A549 (cell line): ENCODE data around the gene KCP. TPM values are rescaled to one million over a fixed set of nuclear protein-coding genes. Genes with fewer than 3 reads are reported as not detected.

Source experiments
- ATAC-seq, 2 experiments: fragments of 200-7000 bp in 1 of 2; fragments of >200 bp in 1 of 2; cut with Nextera tagmentation in 1 of 2; cut with Tn5 transposase in 1 of 2; 3 replicates each; pipeline versions ENCODE4 v1.8.0 to v1.9.1; 2018 to 2020; ENCODE audit warnings: mild to moderate bottlenecking in 1 of 2, moderate library complexity in 1 of 2
- CTCF ChIA-PET: fragments of 300-600 bp; sonication (Branson Sonifier 250); formaldehyde crosslinking; extraction: SDS; loops from one replicate; lab custom pipeline; 2021; ENCODE audit warnings: antibody characterized with exemption, inconsistent platforms; lab: Yijun Ruan, JAX
- POLR2A ChIA-PET: fragments of 350-600 bp; formaldehyde crosslinking; extraction: SDS; loops from one replicate; lab custom pipeline; 2021; ENCODE audit warnings: antibody characterized with exemption, inconsistent platforms; lab: Yijun Ruan, JAX
- DNase-seq, 2 experiments: peaks; one replicate each; pipeline versions ENCODE4 v3.0.0 to v3.0.0-alpha.2; 2011 to 2016; ENCODE audit warnings: low read depth in 1 of 2, low spot score in 1 of 2
- FAIRE-seq: peaks from 2 replicates; lab custom pipeline; 2011; peaks lifted over from hg19 to GRCh38; lab: Jason Lieb, UNC
- H3K27ac ChIP-seq, 2 experiments: fragments of >200 bp; sonication (Bioruptor Twin); formaldehyde crosslinking; 3 replicates each; pipeline ENCODE4 v1.5.1; 2016 to 2017
- H3K4me1 ChIP-seq: fragments of >200 bp; sonication (Bioruptor Twin); formaldehyde crosslinking; 3 replicates; pipeline ENCODE4 v1.6.1; 2016
- H3K4me2 ChIP-seq: fragments of >200 bp; sonication (Bioruptor Twin); formaldehyde crosslinking; 3 replicates; pipeline ENCODE4 v1.6.1; 2016
- H3K4me3 ChIP-seq: fragments of >200 bp; sonication (Bioruptor Twin); formaldehyde crosslinking; 3 replicates; pipeline ENCODE4 v1.5.1; 2016
- H3K9me3 ChIP-seq: fragments of >200 bp; sonication (Bioruptor Twin); formaldehyde crosslinking; 3 replicates; pipeline ENCODE4 v1.6.1; 2016
- CBX8 ChIP-seq: fragments of 200-600 bp; sonication (generic); IDR thresholded peaks from 2 replicates; pipeline ENCODE4 v1.6.1; 2016
- CEBPB ChIP-seq, 2 experiments: fragments of >200 bp in 1 of 2; sonication (Bioruptor Twin) in 1 of 2; formaldehyde crosslinking in 1 of 2; IDR thresholded peaks; 2 replicates each; pipeline ENCODE4 v1.6.1; 2012 to 2016
- EHF ChIP-seq: fragments of 250-450 bp; sonication (Bioruptor Pico); IDR thresholded peaks from 2 replicates; pipeline ENCODE4 v1.5.0; 2020; ENCODE audit warnings: mild to moderate bottlenecking
- ESRRA ChIP-seq: fragments of 150-350 bp; IDR thresholded peaks from 2 replicates; pipeline ENCODE4 v1.6.1; 2014; ENCODE audit warnings: mild to moderate bottlenecking, low read length, borderline replicate concordance
- FOXS1 ChIP-seq: fragments of 250-450 bp; sonication (Bioruptor Pico); IDR thresholded peaks from 2 replicates; pipeline ENCODE4 v1.5.0; 2020; ENCODE audit warnings: mild to moderate bottlenecking, moderate library complexity
- GATA3 ChIP-seq: IDR thresholded peaks from 2 replicates; pipeline ENCODE4 v1.6.1; 2012; ENCODE audit warnings: borderline replicate concordance
- HES2 ChIP-seq: fragments of >200 bp; sonication (Bioruptor Twin); formaldehyde crosslinking; IDR thresholded peaks from 2 replicates; pipeline ENCODE4 v1.6.1; 2016
- HMGXB4 ChIP-seq: fragments of 250-450 bp; sonication (Bioruptor Pico); IDR thresholded peaks from 2 replicates; pipeline ENCODE4 v1.5.0; 2021; ENCODE audit warnings: mild to moderate bottlenecking, moderate library complexity, borderline replicate concordance
- JUN ChIP-seq, 2 experiments: fragments of >200 bp; sonication (Bioruptor Twin); formaldehyde crosslinking; IDR thresholded peaks; 2 replicates in 1 of 2; 3 replicates in 1 of 2; pipeline ENCODE4 v1.6.1; 2016 to 2017
- KDM5A ChIP-seq: fragments of 200-600 bp; sonication (generic); IDR thresholded peaks from 2 replicates; pipeline ENCODE4 v1.6.1; 2016; ENCODE audit warnings: antibody characterized with exemption, mild to moderate bottlenecking
- MAFK ChIP-seq: fragments of 450-650 bp; IDR thresholded peaks from 2 replicates; pipeline ENCODE4 v1.6.1; 2014; ENCODE audit not compliant: partially characterized antibody
- MAZ ChIP-seq: fragments of 150-350 bp; IDR thresholded peaks from 2 replicates; pipeline ENCODE4 v1.6.1; 2014; ENCODE audit warnings: antibody characterized with exemption, low read depth, low read length, borderline replicate concordance
- NFE2L2 ChIP-seq: fragments of 150-350 bp; conservative IDR thresholded peaks from 2 replicates; pipeline ENCODE4 v1.6.1; 2014; ENCODE audit warnings: low read length
- NR3C1 ChIP-seq: fragments of >200 bp; sonication (Bioruptor Twin); formaldehyde crosslinking; IDR thresholded peaks from 3 replicates; pipeline ENCODE4 v1.6.1; 2017
- PHF8 ChIP-seq: fragments of 200-600 bp; sonication (generic); IDR thresholded peaks from 2 replicates; pipeline ENCODE4 v1.6.1; 2016; ENCODE audit warnings: low read depth, mild to moderate bottlenecking, antibody characterized with exemption, moderate library complexity, borderline replicate concordance
- POLR2A ChIP-seq: IDR thresholded peaks from 2 replicates; pipeline ENCODE4 v1.6.1; 2012; ENCODE audit warnings: mild to moderate bottlenecking, low read length
- RARB ChIP-seq: fragments of 250-450 bp; sonication (Bioruptor Pico); IDR thresholded peaks from 2 replicates; pipeline ENCODE4 v1.8.0; 2021; ENCODE audit warnings: mild to moderate bottlenecking, moderate library complexity
- RCOR1 ChIP-seq: fragments of 150-350 bp; IDR thresholded peaks from 2 replicates; pipeline ENCODE4 v1.6.1; 2014; ENCODE audit warnings: antibody characterized with exemption, low read length, low read depth
- REST ChIP-seq: fragments of 200-600 bp; sonication (generic); IDR thresholded peaks from 2 replicates; pipeline ENCODE4 v1.6.1; 2016; ENCODE audit warnings: antibody characterized with exemption, mild to moderate bottlenecking, moderate library complexity
- RFX5 ChIP-seq: fragments of 450-650 bp; IDR thresholded peaks from 2 replicates; pipeline ENCODE4 v1.7.1; 2014; ENCODE audit warnings: antibody characterized with exemption, mild to moderate bottlenecking, moderate library complexity
- ZC3H11A ChIP-seq: fragments of 450-650 bp; IDR thresholded peaks from 2 replicates; pipeline ENCODE4 v1.6.1; 2014; ENCODE audit warnings: antibody characterized with exemption, mild to moderate bottlenecking
- ZFP36 ChIP-seq: fragments of 450-650 bp; IDR thresholded peaks from 2 replicates; pipeline ENCODE4 v1.6.1; 2014; ENCODE audit warnings: borderline replicate concordance; ENCODE audit not compliant: partially characterized antibody
- ZNF302 ChIP-seq: fragments of 250-450 bp; sonication (Bioruptor Pico); IDR thresholded peaks from 2 replicates; pipeline ENCODE4 v1.9.0; 2021; ENCODE audit warnings: inconsistent platforms, mild to moderate bottlenecking, moderate library complexity
- ZSCAN20 ChIP-seq: fragments of 250-450 bp; sonication (Bioruptor Pico); IDR thresholded peaks from 2 replicates; pipeline ENCODE4 v1.8.0; 2022; ENCODE audit warnings: mild to moderate bottlenecking, moderate library complexity
- WGBS: methylation state at CpG from one replicate; pipeline ENCODE4 v1.1.6; 2017; ENCODE audit errors: missing lambda C conversion rate; 5-methylcytosine and 5-hydroxymethylcytosine counted together
- polyA plus RNA-seq, 4 experiments: library from polyadenylated mRNA; depleted of rRNA in 3 of 4; stranded (reverse); fragments of >200 nt; fragmentation: RNase III in 1 of 4; extraction: RNeasy Plus Mini Kit Qiagen cat#74134 plus additional on column Dnase treatment in 1 of 4; gene quantifications; 2 replicates in 3 of 4; 3 replicates in 1 of 4; pipeline ENCODE4 v1.2.3, GENCODE V29; 2011 to 2017

KCP gene
- polyA plus RNA-seq, 2 of the 4 experiments (the other 2 are of a cell fraction), result 0.14 TPM; not detected in 1

GRCh38 chr7:128876586-128876977 lies 33.9 kb downstream of the KCP start:
- FAIRE-seq (no peak), DNase-seq (no peak), ATAC-seq (no peak)
- Histone ChIP-seq H3K9me3 (no peaks in the 10 kb centered on the region), H3K4me2 (no peak overlapping the region), H3K27ac (no peak overlapping the region), H3K4me3 (no peak overlapping the region), H3K4me1 (no peaks in the 10 kb centered on the region)
- TF ChIP-seq NFE2L2, result no peak
- TF ChIP-seq EHF (CRISPR knock-in tag), result no peak
- TF ChIP-seq ZFP36, result no peak
- no peak for TF ChIP-seq RARB
- TF ChIP-seq ZNF302 (CRISPR knock-in tag), result no peak
- TF ChIP-seq REST, result no peak
- no peak for TF ChIP-seq RFX5
- TF ChIP-seq POLR2A, result no peak
- no peak for TF ChIP-seq HES2
- no peak for TF ChIP-seq ZC3H11A
- TF ChIP-seq ZSCAN20, result no peak
- TF ChIP-seq MAFK, result no peak
- TF ChIP-seq GATA3, result no peak
- no peak for TF ChIP-seq FOXS1 (CRISPR knock-in tag)
- no peak for TF ChIP-seq JUN (IDR thresholded peaks at IDR 0.05)
- no peak for TF ChIP-seq NR3C1
- TF ChIP-seq CBX8, result no peak
- 47% methylated on average over 2 of the region's 5 CpGs for WGBS
- CTCF ChIA-PET, result interaction anchor here (3.1 to 17.4 kb wide), 2 partner anchors 6 to 13 kb away, joined by 12 to 225 read pairs; partner anchors contain the start of gene ATP6V1F
- POLR2A ChIA-PET, result no interaction called here

GRCh38 chr7:128876127-128876526 lies 34.4 kb downstream of the KCP start:
- DNase-seq, result no peak
- TF ChIP-seq ZC3H11A, result no peak
- no peak for TF ChIP-seq RCOR1
- no peak for TF ChIP-seq KDM5A
- TF ChIP-seq GATA3, result no peak
- no peak for TF ChIP-seq ESRRA
- no peak for TF ChIP-seq MAFK
- no peak for TF ChIP-seq CEBPB (IDR thresholded peaks at IDR 0.05)
- TF ChIP-seq HMGXB4 (CRISPR knock-in tag), result no peak
- TF ChIP-seq PHF8, result no peak
- TF ChIP-seq RARB, result no peak
- TF ChIP-seq MAZ, result no peak
- no peak for TF ChIP-seq EHF (CRISPR knock-in tag)
- TF ChIP-seq CBX8, result no peak
- no peak for TF ChIP-seq REST
- TF ChIP-seq, all 56 proteins: peak for 0
- ChIA-PET CTCF (interaction anchor here (1.3 to 17.4 kb wide), 3 partner anchors 7 to 267 kb away, joined by 4 to 225 read pairs (median 12); partner anchors contain the start of gene ATP6V1F), POLR2A (no interaction called here)
- WGBS, result 46% methylated on average over 3 of the region's 3 CpGs
- no peak for FAIRE-seq
- Histone ChIP-seq H3K9me3 (no peaks in the 10 kb centered on the region), H3K4me3 (no peak overlapping the region), H3K4me2 (no peak overlapping the region), H3K27ac (no peak overlapping the region), H3K4me1 (no peaks in the 10 kb centered on the region)
- ATAC-seq, result no peak
